Smooth muscle cell (in vitro differentiated cells): Measurements from ENCODE around the gene ALK. TPM values are rescaled to one million over a fixed set of nuclear protein-coding genes. Genes with fewer than 3 reads are reported as not detected.

Source experiments
- DNase-seq: peaks from one replicate; lab custom pipeline; 2025; ENCODE audit not compliant: unreplicated experiment; lab: John Stamatoyannopoulos, UW
- H2AFZ ChIP-seq: fragments of 200-600 bp; sonication (generic); 2 replicates; pipeline ENCODE4 v1.6.0; 2016; ENCODE audit warnings: antibody characterized with exemption, low read depth, mild to moderate bottlenecking
- H3F3A ChIP-seq: fragments of 200-600 bp; sonication (generic); 2 replicates; pipeline ENCODE4 v1.6.0; 2017; ENCODE audit warnings: antibody characterized with exemption, low read depth
- H3K27ac ChIP-seq: fragments of 200-600 bp; sonication (generic); 2 replicates; pipeline ENCODE4 v1.5.1; 2016; ENCODE audit warnings: low read depth, mild to moderate bottlenecking
- H3K27me3 ChIP-seq: fragments of 200-600 bp; sonication (generic); 2 replicates; pipeline ENCODE4 v1.6.1; 2016; ENCODE audit warnings: low read depth, mild to moderate bottlenecking
- H3K36me3 ChIP-seq: fragments of 200-600 bp; sonication (generic); 2 replicates; pipeline ENCODE4 v1.5.1; 2016; ENCODE audit warnings: low read depth
- H3K4me1 ChIP-seq: fragments of 200-600 bp; sonication (generic); 2 replicates; pipeline ENCODE4 v1.5.1; 2016; ENCODE audit warnings: low read depth
- H3K4me2 ChIP-seq: fragments of 200-600 bp; sonication (generic); 2 replicates; pipeline ENCODE4 v1.6.0; 2016; ENCODE audit warnings: mild to moderate bottlenecking
- H3K4me3 ChIP-seq: fragments of 200-600 bp; sonication (generic); 2 replicates; pipeline ENCODE4 v1.5.1; 2016; ENCODE audit warnings: mild to moderate bottlenecking
- H3K79me2 ChIP-seq: fragments of 200-600 bp; sonication (generic); 2 replicates; pipeline ENCODE4 v1.6.0; 2016; ENCODE audit warnings: low read depth, mild to moderate bottlenecking
- H3K9ac ChIP-seq: fragments of 200-600 bp; sonication (generic); 2 replicates; pipeline ENCODE4 v1.6.0; 2016; ENCODE audit warnings: low read depth
- H3K9me3 ChIP-seq: fragments of 200-600 bp; sonication (generic); replicated peaks from 2 replicates; pipeline ENCODE4 v1.5.1; 2016; ENCODE audit warnings: low read depth
- H4K20me1 ChIP-seq: fragments of 200-600 bp; sonication (generic); 2 replicates; pipeline ENCODE4 v1.6.0; 2016; ENCODE audit warnings: low read depth
- CTCF ChIP-seq: fragments of 200-600 bp; sonication (generic); IDR thresholded peaks from 2 replicates; pipeline ENCODE4 v1.5.1; 2017; ENCODE audit warnings: borderline replicate concordance, mild to moderate bottlenecking, antibody characterized with exemption; ENCODE audit not compliant: insufficient read depth, poor library complexity, severe bottlenecking
- WGBS: methylation state at CpG from one replicate; pipeline ENCODE4 v1.1.7; 2016; ENCODE audit warnings: low lambda C conversion rate; 5-methylcytosine and 5-hydroxymethylcytosine counted together
- polyA plus RNA-seq: library from polyadenylated mRNA; unstranded; fragments of >200 nt; fragmentation: Nextera tagmentation; extraction: Ambion mirVana; gene quantifications from 2 replicates; pipeline ENCODE4 v1.2.1, GENCODE V29; 2016
- total RNA-seq: library from RNA; depleted of rRNA; stranded (reverse); fragments of >200 nt; gene quantifications from 2 replicates; pipeline ENCODE4 v1.2.3, GENCODE V29; 2014

The ALK gene
- total and polyA plus RNA-seq, 2 experiments from 2014 or later = 0.13 to 0.19 TPM

GRCh38 chr2:29481313-29481712, 440.1 kb downstream of the ALK start:
- H3K4me1 ChIP-seq = no peaks in the 10 kb centered on the region

GRCh38 chr2:29480426-29480825, 441.0 kb downstream of the ALK start:
- Histone ChIP-seq H3K9me3 (no peaks in the 10 kb centered on the region), H3K9ac (no peak overlapping the region), H3K79me2 (no peaks in the 10 kb centered on the region), H2AFZ (no peak overlapping the region), H3F3A (no peaks in the 10 kb centered on the region), H3K4me2 (no peak overlapping the region), H4K20me1 (no peaks in the 10 kb centered on the region), H3K27ac (no peak overlapping the region), H3K4me3 (no peak overlapping the region), H3K36me3 (no peaks in the 10 kb centered on the region), H3K27me3 (peaks cover 12% of the 10 kb centered on the region), H3K4me1 (no peaks in the 10 kb centered on the region)
- no peak for DNase-seq
- 25% methylated on average over 3 of the region's 4 CpGs for WGBS
- no peak for TF ChIP-seq CTCF

More at GRCh38 chr2:29481313-29481712, 440.1 kb downstream of the ALK start:
- H3K4me3 ChIP-seq = no peak overlapping the region
- H3F3A ChIP-seq = no peaks in the 10 kb centered on the region
- H3K9me3 ChIP-seq = no peaks in the 10 kb centered on the region
- no peak for TF ChIP-seq CTCF
- DNase-seq = no peak
- H3K9ac ChIP-seq = no peak overlapping the region
- H3K27ac ChIP-seq = no peak overlapping the region
- H3K27me3 ChIP-seq = peaks cover 12% of the 10 kb centered on the region
- no peak overlapping the region for H3K4me2 ChIP-seq
- no peaks in the 10 kb centered on the region for H3K79me2 ChIP-seq
- H3K36me3 ChIP-seq = no peaks in the 10 kb centered on the region
- H2AFZ ChIP-seq = no peak overlapping the region
- 90% methylated on average over 1 of the region's 1 CpG for WGBS
- H4K20me1 ChIP-seq = no peaks in the 10 kb centered on the region

GRCh38 chr2:29479401-29479800, 442.0 kb downstream of the ALK start:
- Histone ChIP-seq H3K4me3 (no peak overlapping the region), H3K27me3 (peaks cover 12% of the 10 kb centered on the region), H2AFZ (no peak overlapping the region), H3K79me2 (no peaks in the 10 kb centered on the region), H3F3A (no peaks in the 10 kb centered on the region), H3K9ac (no peak overlapping the region), H3K9me3 (no peaks in the 10 kb centered on the region), H3K4me2 (no peak overlapping the region), H3K4me1 (no peaks in the 10 kb centered on the region), H3K36me3 (no peaks in the 10 kb centered on the region), H4K20me1 (no peaks in the 10 kb centered on the region), H3K27ac (no peak overlapping the region)
- DNase-seq = no peak
- 96% methylated on average over 2 of the region's 2 CpGs for WGBS
- TF ChIP-seq CTCF = no peak

GRCh38 chr2:29478641-29479040, 442.7 kb downstream of the ALK start:
- no peak for TF ChIP-seq CTCF
- Histone ChIP-seq H3K79me2 (no peaks in the 10 kb centered on the region), H3F3A (no peaks in the 10 kb centered on the region), H3K9ac (no peak overlapping the region), H2AFZ (no peak overlapping the region), H3K9me3 (no peaks in the 10 kb centered on the region), H4K20me1 (no peaks in the 10 kb centered on the region), H3K27me3 (peaks cover 12% of the 10 kb centered on the region), H3K4me3 (no peak overlapping the region), H3K4me2 (no peak overlapping the region), H3K27ac (no peak overlapping the region), H3K4me1 (no peaks in the 10 kb centered on the region), H3K36me3 (no peaks in the 10 kb centered on the region)
- no peak for DNase-seq
- WGBS = 96% methylated on average over 4 of the region's 4 CpGs
